ENCODE data around the gene ERBB4. TPM values are rescaled to one million over a fixed set of nuclear protein-coding genes. Genes with fewer than 3 reads are reported as not detected.

ERBB4 gene
- total and polyA plus RNA-seq, 2 of the 8 experiments (the other 6 are each of a cell fraction or from before 2014, with no cell fraction given) = 0.34 to 1.3 TPM

- H3K56ac ChIP-seq (replicated peaks; ENCODE audit: insufficient read length, low read depth, low read length) = no peak overlapping the region
- no peak overlapping the region for H3K4ac ChIP-seq (replicated peaks; ENCODE audit: insufficient read length, low read depth, low read length)
- H3K23ac ChIP-seq (ENCODE audit: insufficient read length) = no peak overlapping the region
- no peak overlapping the region for H3K14ac ChIP-seq (ENCODE audit: insufficient read length)
- FAIRE-seq (no peak), DNase-seq (ENCODE audit: low read depth in 1 of 2, low spot score in 2 of 2) (no peak)
- no peaks in the 10 kb centered on the region for H3K27me3 ChIP-seq (replicated peaks in 1 of 4; ENCODE audit: control insufficient read depth in 3 of 4, extremely low read depth in 1 of 4, insufficient read depth in 3 of 4, low read length in 3 of 4)
- WGBS, 2 experiments (ENCODE audit: extremely low coverage in 1 of 2, insufficient coverage in 1 of 2, insufficient read length in 1 of 2, insufficient replicate concordance in 2 of 2, low coverage in 1 of 2, low lambda C conversion rate in 2 of 2, missing lambda C conversion rate in 1 of 2) = 74% methylated on average over 3 of the region's 3 CpGs; no CpG with 5 or more reads in 1 of the 2 experiments
- H3K23me2 ChIP-seq (ENCODE audit: low read depth, low read length) = no peaks in the 10 kb centered on the region
- no peaks in the 10 kb centered on the region for H3K36me3 ChIP-seq (ENCODE audit: control insufficient read depth in 2 of 4, insufficient read depth in 4 of 4, low read length in 3 of 4)
- H4K20me1 ChIP-seq (replicated peaks in 1 of 2; ENCODE audit: control insufficient read depth in 1 of 2, insufficient read depth in 2 of 2, low read length in 2 of 2) = no peaks in the 10 kb centered on the region
- peaks cover 0 to 7% (median 4%) of the 10 kb centered on the region in 4 experiments; a peak in 5 of 7 replicates for H3K4me1 ChIP-seq (replicated peaks in 1 of 4; ENCODE audit: control insufficient read depth in 3 of 4, insufficient read depth in 4 of 4, low read length in 3 of 4)
- H3K18ac ChIP-seq (ENCODE audit: extremely low read depth, low read length) = no peak overlapping the region
- no peaks in the 10 kb centered on the region for H3K79me1 ChIP-seq (ENCODE audit: low read depth, low read length)
- no peak overlapping the region for H4K91ac ChIP-seq (replicated peaks; ENCODE audit: insufficient read length, low read length)
- H3K9ac ChIP-seq (replicated peaks in 1 of 4; ENCODE audit: extremely low read depth in 1 of 4, low read depth in 3 of 4, low read length in 3 of 4) = no peak overlapping the region
- H3K79me2 ChIP-seq (ENCODE audit: control insufficient read depth in 1 of 2, insufficient read depth in 2 of 2, low read length in 2 of 2) = no peaks in the 10 kb centered on the region
- TF ChIP-seq KDM1A (IDR thresholded peaks at IDR 0.05; ENCODE audit: borderline replicate concordance, low read length) = no peak
- H2BK120ac ChIP-seq (replicated peaks; ENCODE audit: low read depth, low read length) = no peak overlapping the region
- no peak overlapping the region for H4K5ac ChIP-seq (ENCODE audit: insufficient read length, low read depth, low read length)
- H2AK5ac ChIP-seq (ENCODE audit: low read depth, low read length) = no peak overlapping the region
- ChIA-PET POLR2A (ENCODE audit: partially characterized antibody) (no interaction called here), CTCF (ENCODE audit: partially characterized antibody) (no interaction called here)
- H2BK5ac ChIP-seq (ENCODE audit: low read depth, low read length) = no peak overlapping the region
- H2BK12ac ChIP-seq (ENCODE audit: low read depth, low read length) = no peak overlapping the region
- no peak overlapping the region for H2BK20ac ChIP-seq (ENCODE audit: low read length)
- no peak overlapping the region for H3K4me3 ChIP-seq (ENCODE audit: extremely low read depth in 1 of 4, insufficient read depth in 2 of 4, low read depth in 3 of 4, low read length in 4 of 4)
- no peak overlapping the region for H3K27ac ChIP-seq (ENCODE audit: low read depth, low read length)
- H3K9me3 ChIP-seq (ENCODE audit: insufficient read depth in 2 of 2, low read depth in 1 of 2, low read length in 1 of 2) = no peaks in the 10 kb centered on the region
- H3K4me2 ChIP-seq (ENCODE audit: insufficient read depth in 1 of 2, low read depth in 2 of 2, low read length in 2 of 2) = no peak overlapping the region; a peak in 1 of 4 replicates
- H2BK15ac ChIP-seq (ENCODE audit: low read length) = no peak overlapping the region
- H2AFZ ChIP-seq (ENCODE audit: low read length) = no peak overlapping the region
- no peak overlapping the region for H4K8ac ChIP-seq (ENCODE audit: extremely low read depth, insufficient read depth, low read length)
Measured at GRCh38 chr2:212364112-212364985, 174.3 kb downstream of the ERBB4 start.
